Hippocampal formation (tissue), 2 donors: ENCODE measurements around the gene STK35.

Source experiments
- DNase-seq, 2 donors: peaks; one replicate each; lab custom pipeline; 2025; lab: John Stamatoyannopoulos, UW

STK35 gene

DNA sequence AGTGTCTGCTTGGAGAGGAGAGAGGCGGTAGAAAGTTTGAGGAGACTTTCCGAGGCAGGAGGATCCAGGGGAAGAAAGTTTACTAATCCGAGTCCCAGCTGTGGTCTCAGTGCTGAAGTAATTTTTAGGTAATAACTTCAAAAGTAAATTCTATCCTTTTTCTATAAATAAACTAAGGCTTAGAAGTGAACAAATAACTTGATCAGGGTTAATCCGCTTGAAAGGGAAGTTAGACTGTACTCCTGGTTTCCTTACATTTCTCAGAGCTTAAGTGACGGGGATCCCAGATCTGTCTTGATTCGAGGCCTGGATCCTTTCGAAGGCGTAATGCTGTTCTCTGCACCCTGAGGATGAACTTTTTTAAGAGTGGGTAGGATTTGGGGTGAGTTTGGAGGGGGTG, 2.6 kb downstream of the STK35 start:
- DNase-seq, result no peak

GRCh38 chr20:2108498-2108897, 6.9 kb downstream of the STK35 start:
- DNase-seq, result no peak

DNA sequence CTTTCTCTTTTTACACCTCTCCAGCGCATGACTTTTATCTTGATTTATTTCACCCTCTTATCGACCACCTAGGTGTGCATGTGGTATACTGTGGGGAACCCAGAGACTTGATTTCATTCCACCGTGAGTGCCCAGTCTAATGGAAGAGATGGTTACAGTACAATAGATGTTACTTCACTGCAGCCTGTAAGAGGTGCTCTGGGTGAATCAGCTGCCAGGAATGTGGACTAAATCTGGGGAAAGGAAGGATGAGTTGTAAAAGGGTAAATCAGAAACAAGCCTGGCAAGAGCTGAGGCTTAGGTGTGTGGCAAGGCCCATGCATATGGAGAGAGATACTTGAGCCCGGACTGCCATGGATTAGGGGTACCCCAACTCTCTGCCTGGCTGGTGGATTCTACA, 7.4 kb downstream of the STK35 start:
- no peak for DNase-seq

- peak in 1 of 2 donors; percentile 28 for DNase-seq
Measured at GRCh38 chr20:2109425-2110210, 8.0 kb downstream of the STK35 start.

GRCh38 chr20:2112910-2113309, 11.3 kb downstream of the STK35 start:
- DNase-seq, result no peak

GRCh38 chr20:2114127-2114959, 12.7 kb downstream of the STK35 start:
- no peak for DNase-seq

DNA sequence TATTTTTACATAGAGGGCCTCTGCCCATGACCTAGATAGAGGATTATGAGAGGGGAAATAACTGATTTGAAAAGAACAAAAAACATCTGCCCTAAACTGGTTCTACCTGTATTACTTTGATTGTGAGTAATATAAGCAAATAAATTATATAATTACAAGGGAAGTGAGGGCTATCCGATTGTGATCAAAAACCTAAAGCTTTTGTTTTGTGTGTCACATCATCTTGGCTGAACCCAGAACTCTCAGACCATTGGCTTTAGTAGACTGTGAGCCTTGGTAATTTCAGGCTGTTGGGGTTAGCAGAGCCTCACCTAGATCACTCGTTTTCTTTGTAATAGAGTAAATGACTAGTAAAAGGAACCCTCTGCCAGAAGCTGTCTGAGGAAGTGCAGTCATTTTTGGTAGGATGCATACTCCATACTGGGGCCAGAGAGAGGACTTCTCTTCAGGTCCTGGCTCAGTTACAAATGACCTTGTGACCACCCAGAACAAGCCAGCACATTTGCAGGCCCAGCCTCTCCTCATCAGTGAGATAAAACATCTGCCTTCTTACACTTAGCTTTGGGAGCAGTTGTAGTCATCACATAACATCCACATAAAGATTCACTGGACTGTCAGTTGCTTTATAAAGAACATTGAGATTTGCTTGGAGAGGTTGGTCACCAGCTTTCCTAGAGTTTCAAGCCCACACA, 13.5 kb downstream of the STK35 start:
- no peak for DNase-seq

- no peak for DNase-seq
Measured at GRCh38 chr20:2116170-2116940, 14.7 kb downstream of the STK35 start.

- no peak for DNase-seq
Measured at GRCh38 chr20:2118783-2119182, 17.2 kb downstream of the STK35 start.

DNA sequence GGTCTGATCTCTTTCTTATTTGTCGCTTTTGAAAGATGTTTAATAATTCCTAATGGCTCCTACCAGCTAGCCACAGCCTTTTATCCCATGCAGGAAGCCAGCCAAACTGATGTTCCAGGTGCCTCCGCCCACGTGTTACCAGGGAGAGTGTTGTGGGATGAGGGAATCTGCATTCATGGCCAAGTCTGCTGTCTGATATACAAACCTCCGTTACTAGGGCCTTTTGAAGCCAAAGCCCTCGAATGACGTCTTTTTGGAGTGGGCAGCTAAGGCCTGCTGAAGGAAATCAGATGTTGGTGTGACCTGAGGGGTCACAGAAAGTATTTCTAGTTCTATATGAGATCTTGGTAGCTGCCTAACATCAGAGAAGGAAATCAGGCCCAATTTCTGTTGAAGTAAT, 21.3 kb downstream of the STK35 start:
- DNase-seq, result no peak

GRCh38 chr20:2123720-2124119, 22.1 kb downstream of the STK35 start:
- no peak for DNase-seq

GRCh38 chr20:2124564-2125213, 23.1 kb downstream of the STK35 start:
- DNase-seq, result no peak

DNA sequence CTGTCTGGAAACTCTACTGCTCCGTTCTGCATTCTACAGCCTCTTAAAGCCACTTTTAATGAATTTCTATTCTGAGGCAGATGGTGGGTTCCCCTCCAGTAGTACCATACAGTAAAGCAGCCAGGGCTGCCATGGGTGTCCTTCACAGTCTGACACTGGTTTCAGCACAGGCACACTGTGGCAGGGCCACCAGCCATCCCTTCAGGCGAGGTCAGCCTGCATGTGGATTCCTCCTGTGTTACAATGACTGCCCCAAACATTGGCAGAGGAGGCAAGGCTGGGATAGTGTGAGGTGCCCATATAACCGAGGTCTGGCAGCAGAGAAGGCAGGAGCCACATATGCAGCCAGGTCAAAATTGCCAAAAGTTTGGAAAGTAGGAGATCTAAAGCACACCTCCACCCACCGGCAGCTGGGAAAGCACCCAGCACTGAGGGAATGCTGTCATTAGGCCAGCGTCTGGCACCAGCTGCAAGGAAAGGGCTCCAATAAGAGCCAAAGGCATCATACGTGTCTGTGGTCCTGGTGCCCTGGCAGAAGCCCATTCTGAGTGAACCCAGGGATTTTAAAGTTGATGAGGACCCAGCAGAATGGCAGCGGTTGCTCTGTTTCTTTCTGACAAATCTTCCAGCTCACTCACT, 24.0 kb downstream of the STK35 start:
- no peak for DNase-seq

DNA sequence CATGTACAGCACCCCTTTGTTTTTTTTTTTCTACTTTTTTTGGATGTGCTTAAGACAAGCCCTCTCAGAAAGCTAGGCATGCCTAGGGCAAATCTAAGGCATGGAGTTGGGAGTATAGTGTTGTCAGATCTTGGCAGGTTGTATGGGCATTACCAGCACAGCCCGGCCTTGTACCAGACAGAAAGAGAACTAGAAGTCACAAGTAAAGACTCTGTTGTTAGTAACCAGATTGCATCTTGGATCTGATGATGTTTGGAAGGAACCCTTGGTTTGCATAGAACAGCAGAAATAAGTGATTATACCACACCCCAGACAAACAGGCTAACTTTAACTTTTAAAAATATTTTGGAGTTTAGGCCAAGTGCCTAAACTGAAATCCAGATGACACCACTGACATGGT, 25.6 kb downstream of the STK35 start:
- no peak for DNase-seq

DNA sequence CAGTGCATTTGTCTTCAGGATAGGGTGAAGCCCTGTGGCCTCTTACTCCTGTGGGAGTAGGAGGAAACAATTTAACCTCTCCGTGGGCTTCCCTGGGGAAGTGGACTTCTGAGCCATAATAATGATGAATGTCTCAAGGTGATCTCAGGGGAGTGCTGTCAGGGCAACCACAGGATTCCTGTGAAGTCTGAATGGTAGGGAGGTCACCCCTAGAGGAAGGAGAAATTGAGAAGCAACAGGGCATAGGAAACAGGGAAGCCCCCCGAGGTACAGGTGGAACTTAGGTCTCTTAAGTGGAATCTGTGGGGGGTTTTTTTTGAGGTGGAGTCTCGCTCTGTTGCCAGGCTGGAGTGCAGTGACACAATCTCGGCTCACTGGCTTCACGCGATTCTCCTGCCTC, 26.9 kb downstream of the STK35 start:
- no peak for DNase-seq

DNA sequence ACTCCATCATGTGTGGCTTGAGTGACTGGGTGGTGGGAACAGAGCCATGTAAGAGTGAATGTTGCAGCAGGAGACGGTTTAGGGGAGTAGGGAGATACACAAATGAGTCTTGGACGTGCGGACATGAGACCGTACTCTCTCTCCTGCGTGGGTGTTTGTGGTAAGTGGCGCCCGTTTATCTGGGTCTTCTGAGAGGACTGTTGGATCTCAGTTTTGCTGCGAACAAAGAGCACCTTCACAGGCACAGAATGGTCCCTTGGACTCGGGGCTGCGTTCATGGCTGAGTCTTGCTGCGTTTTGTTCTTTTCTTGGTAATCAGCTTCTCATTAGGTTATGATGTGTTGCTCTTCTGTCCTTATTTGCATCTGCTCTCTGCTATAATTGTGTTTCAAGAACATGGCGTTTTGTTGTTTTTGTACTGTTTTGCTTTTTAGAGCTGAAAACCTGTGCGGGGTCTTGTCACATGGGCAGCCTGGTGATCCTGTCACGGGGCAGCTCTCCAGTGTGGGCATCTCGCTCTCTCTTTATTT, 28.5 kb downstream of the STK35 start:
- DNase-seq, result peak in 1 of 2 donors; percentile 48

- DNase-seq, result no peak
Measured at GRCh38 chr20:2130683-2131082, 29.1 kb downstream of the STK35 start.

DNA sequence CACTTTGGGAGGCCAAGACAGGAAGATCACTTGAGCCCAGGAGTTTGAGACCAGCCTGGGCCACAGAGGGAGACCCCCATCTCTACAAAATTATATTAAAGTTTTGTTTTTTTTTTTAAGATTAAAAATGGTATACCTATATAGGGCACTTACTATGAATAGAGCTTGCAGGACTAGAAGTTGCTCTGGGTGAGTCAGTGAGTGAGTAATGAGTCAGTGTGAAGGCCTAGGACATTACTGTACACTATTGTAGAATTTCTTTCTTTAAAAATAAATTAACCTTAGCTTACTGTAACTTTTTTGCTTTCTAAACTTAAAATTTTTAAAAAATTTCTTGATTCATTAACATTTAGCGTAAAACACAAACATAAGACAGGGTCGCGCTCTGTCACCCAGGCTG, 29.7 kb downstream of the STK35 start:
- no peak for DNase-seq

DNA sequence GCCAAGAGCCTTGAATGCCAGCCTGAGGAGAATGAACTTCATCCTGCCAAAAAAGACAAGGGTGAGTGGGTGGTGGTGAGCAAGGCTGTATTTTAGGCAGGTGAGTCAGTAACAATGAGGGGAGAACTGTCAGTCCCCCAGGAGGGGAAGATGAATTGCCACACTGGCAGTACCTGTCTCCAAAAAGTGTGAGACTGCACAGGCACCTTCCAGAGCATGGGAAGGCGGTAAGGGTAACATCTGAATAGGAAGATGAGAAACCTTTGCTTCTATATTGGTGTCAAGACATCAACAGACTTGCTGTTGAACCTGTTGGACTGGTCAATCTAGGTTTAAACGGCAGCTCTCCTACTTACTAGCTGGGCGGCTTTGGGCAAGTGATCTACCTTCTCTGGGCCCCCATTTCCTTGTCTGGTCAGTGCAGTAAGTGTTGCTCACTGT, 30.9 kb downstream of the STK35 start:
- no peak for DNase-seq
